Smooth muscle cell of the brain vasculature (primary cell): ENCODE measurements around the gene PTCD3.

Experiments used
- DNase-seq: peaks from one replicate; pipeline ENCODE4 v3.0.0-alpha.2; 2012; ENCODE audit warnings: low read depth, low spot score

PTCD3 gene

GRCh38 chr2:86143926-86144685 is 38.1 kb downstream of the PTCD3 start:
- DNase-seq = no peak

GRCh38 chr2:86147793-86148192 is 41.8 kb downstream of the PTCD3 start:
- no peak for DNase-seq

GRCh38 chr2:86150502-86150901 is 44.5 kb downstream of the PTCD3 start:
- no peak for DNase-seq

GRCh38 chr2:86157009-86157556 is 51.0 kb downstream of the PTCD3 start:
- DNase-seq = no peak

GRCh38 chr2:86158286-86158685 is 52.3 kb downstream of the PTCD3 start:
- no peak for DNase-seq

- DNase-seq = no peak
These were observed 54.3 kb downstream of the PTCD3 start for GRCh38 chr2:86160156-86160952.

- DNase-seq = no peak
These were observed 64.4 kb downstream of the PTCD3 start for GRCh38 chr2:86170449-86170848.

- DNase-seq = no peak
These were observed 65.3 kb downstream of the PTCD3 start for GRCh38 chr2:86171295-86171694.

GRCh38 chr2:86172610-86173009 is 66.6 kb downstream of the PTCD3 start:
- no peak for DNase-seq

- no peak for DNase-seq
These were observed 68.4 kb downstream of the PTCD3 start for GRCh38 chr2:86174445-86174844.

- no peak for DNase-seq
These were observed 69.8 kb downstream of the PTCD3 start for GRCh38 chr2:86175828-86176227.

- no peak for DNase-seq
These were observed 70.6 kb downstream of the PTCD3 start for GRCh38 chr2:86176597-86176996.

- no peak for DNase-seq
These were observed 79.6 kb downstream of the PTCD3 start for GRCh38 chr2:86185517-86186212.

- DNase-seq = no peak
These were observed 80.4 kb downstream of the PTCD3 start for GRCh38 chr2:86186431-86186830.

GRCh38 chr2:86189782-86190416 is 83.9 kb downstream of the PTCD3 start:
- no peak for DNase-seq
